ENCODE measurements around the gene GHSR. TPM values are rescaled to one million over a fixed set of nuclear protein-coding genes. Genes with fewer than 3 reads are reported as not detected.
"Not testable (repeated sequence)": the region's sequence is repeated elsewhere in the genome, so short reads cannot be mapped to it uniquely, and the experiment has no call there.

The GHSR gene, protein sequence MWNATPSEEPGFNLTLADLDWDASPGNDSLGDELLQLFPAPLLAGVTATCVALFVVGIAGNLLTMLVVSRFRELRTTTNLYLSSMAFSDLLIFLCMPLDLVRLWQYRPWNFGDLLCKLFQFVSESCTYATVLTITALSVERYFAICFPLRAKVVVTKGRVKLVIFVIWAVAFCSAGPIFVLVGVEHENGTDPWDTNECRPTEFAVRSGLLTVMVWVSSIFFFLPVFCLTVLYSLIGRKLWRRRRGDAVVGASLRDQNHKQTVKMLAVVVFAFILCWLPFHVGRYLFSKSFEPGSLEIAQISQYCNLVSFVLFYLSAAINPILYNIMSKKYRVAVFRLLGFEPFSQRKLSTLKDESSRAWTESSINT
- polyA plus RNA-seq (2013, experiment 1 of 2): not detected
- not detected for polyA plus RNA-seq (2013, experiment 2 of 2)

DNA sequence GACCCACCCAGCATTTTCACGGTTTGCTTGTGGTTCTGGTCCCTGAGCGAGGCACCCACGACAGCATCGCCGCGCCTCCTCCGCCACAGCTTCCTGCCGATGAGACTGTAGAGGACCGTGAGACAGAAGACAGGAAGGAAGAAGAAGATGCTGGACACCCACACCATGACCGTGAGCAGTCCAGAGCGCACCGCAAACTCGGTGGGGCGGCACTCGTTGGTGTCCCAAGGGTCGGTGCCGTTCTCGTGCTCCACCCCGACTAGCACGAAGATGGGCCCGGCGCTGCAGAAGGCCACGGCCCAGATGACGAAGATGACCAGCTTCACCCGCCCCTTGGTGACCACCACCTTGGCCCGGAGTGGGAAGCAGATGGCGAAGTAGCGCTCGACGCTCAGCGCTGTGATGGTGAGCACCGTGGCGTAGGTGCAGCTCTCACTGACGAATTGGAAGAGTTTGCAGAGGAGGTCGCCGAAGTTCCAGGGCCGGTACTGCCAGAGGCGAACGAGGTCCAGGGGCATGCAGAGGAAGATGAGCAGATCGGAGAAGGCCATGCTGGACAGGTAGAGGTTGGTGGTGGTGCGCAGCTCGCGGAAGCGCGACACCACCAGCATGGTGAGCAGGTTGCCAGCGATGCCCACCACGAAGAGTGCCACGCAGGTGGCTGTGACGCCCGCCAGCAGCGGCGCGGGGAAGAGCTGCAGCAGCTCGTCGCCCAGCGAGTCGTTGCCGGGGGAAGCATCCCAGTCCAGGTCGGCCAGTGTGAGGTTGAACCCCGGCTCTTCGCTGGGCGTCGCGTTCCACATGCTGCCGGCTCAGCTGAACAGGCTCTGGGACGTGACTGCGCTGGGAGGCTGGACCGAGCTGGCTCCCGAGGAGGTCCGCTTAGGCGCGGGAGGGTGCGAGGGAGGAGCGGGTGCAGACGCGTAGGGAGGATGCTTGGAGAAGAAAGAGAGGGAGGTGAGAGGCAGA is at the start of gene GHSR:
TSS of gene GHSR (minus strand) at position 846 of the 969 bp plus-strand sequence. CDS start at position 803, 43 bp downstream.
- Histone ChIP-seq H3K4me1 (ENCODE audit: insufficient read depth, low read length) (peaks cover 6% of the 10 kb centered on the region), H3K4me3 (ENCODE audit: low read length) (peak within 1 kb of the TSS; percentile 43), H3K9me3 (ENCODE audit: insufficient read depth, low read depth, low read length) (no peaks in the 10 kb centered on the region), H3K27ac (ENCODE audit: low read depth, low read length) (no peak within 1 kb of the TSS), H3K27me3 (ENCODE audit: insufficient read depth, low read length) (peaks cover 96% of the 10 kb centered on the region), H3K36me3 (ENCODE audit: insufficient read depth, low read length) (no peaks in the 10 kb centered on the region), H3K9ac (ENCODE audit: low read depth, low read length) (no peak within 1 kb of the TSS)
- 59% methylated on average over 76 of the region's 76 CpGs for WGBS

GRCh38 chr3:172490198-172490669 is 42.0 kb upstream of the GHSR start:
- WGBS: 40% methylated on average over 4 of the region's 4 CpGs

DNA sequence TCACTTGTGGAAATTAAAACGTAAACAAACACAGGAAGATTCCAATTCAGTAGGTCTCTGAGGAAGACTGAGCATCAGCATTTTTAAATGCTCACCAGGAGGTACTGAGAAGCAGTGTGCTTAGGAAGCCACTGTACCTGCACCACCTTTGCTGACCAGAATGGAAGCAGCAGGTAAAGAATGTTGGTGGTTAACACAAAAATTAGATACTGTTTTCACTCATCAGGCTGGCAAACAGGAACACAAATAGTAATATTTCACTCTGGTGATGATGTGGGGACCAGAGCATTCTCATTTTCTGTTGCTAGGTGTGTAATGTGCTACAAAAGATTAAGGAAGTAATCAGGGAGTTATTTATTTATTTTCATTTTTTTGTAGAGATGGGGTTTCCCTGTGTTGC is 29.9 kb upstream of the GHSR start:
- Histone ChIP-seq H3K9ac (ENCODE audit: low read depth, low read length) (no peak overlapping the region), H3K4me1 (ENCODE audit: insufficient read depth, low read length) (no peaks in the 10 kb centered on the region), H3K36me3 (ENCODE audit: insufficient read depth, low read length) (no peaks in the 10 kb centered on the region), H3K27me3 (ENCODE audit: insufficient read depth, low read length) (no peaks in the 10 kb centered on the region), H3K4me3 (ENCODE audit: low read length) (no peak overlapping the region), H3K9me3 (ENCODE audit: insufficient read depth, low read depth, low read length) (no peaks in the 10 kb centered on the region), H3K27ac (ENCODE audit: low read depth, low read length) (no peak overlapping the region)
- WGBS: 86% methylated on average over 1 of the region's 1 CpG

More at GRCh38 chr3:172490198-172490669, 42.0 kb upstream of the GHSR start:
- H3K4me1 ChIP-seq (ENCODE audit: insufficient read depth, low read length); H3K27ac ChIP-seq (ENCODE audit: low read depth, low read length); H3K4me3 ChIP-seq (ENCODE audit: low read length); H3K9me3 ChIP-seq (ENCODE audit: insufficient read depth, low read depth, low read length); H3K27me3 ChIP-seq (ENCODE audit: insufficient read depth, low read length); H3K9ac ChIP-seq (ENCODE audit: low read depth, low read length); H3K36me3 ChIP-seq (ENCODE audit: insufficient read depth, low read length): not testable (repeated sequence)

DNA sequence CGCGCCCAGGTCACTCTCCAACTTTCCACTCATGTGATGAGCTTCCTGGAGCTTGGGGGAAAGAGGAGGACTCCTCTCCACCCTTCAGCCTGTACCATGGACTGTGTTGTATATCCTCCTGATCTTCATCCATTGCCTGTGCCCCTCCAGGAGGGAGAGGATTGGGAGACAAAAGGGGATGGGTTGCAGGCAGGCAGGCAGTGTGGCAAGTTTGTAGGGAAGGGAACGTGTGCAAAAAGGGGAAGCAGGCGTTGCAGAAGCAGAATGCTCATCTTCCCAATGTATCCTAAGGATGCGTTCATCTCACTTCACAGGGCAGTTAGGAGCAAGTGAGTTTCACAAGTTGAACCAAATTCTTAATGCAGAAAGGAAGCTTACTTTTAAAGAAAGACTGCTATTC is 28.1 kb upstream of the GHSR start:
- no peaks in the 10 kb centered on the region for H3K36me3 ChIP-seq (ENCODE audit: insufficient read depth, low read length)
- no peak overlapping the region for H3K9ac ChIP-seq (ENCODE audit: low read depth, low read length)
- no peak overlapping the region for H3K27ac ChIP-seq (ENCODE audit: low read depth, low read length)
- H3K27me3 ChIP-seq (ENCODE audit: insufficient read depth, low read length): no peaks in the 10 kb centered on the region
- 85% methylated on average over 3 of the region's 5 CpGs for WGBS
- H3K9me3 ChIP-seq (ENCODE audit: insufficient read depth, low read depth, low read length): no peaks in the 10 kb centered on the region
- H3K4me1 ChIP-seq (ENCODE audit: insufficient read depth, low read length): no peaks in the 10 kb centered on the region
- no peak overlapping the region for H3K4me3 ChIP-seq (ENCODE audit: low read length)

DNA sequence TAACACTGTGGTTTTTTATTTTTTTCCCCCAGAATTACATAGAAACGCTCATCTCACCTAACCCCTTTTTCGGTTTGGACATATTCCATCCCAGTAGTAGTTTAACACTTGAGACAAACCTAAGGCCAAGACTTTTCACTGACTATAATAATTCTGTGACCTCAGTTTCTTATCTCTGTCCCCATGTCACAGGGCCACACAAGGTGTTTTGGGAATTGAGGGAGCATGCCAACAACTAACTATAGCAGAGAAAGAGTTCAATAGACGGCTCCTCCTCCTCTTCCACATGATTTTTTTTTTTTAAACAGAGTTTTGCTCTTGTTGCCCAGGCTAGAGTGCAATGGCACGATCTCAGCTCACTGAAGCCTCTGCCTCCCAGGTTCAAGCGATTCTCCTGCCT is 27.4 kb upstream of the GHSR start:
- H3K9me3 ChIP-seq (ENCODE audit: insufficient read depth, low read depth, low read length): no peaks in the 10 kb centered on the region
- no peak overlapping the region for H3K27ac ChIP-seq (ENCODE audit: low read depth, low read length)
- no peak overlapping the region for H3K4me3 ChIP-seq (ENCODE audit: low read length)
- H3K9ac ChIP-seq (ENCODE audit: low read depth, low read length): no peak overlapping the region
- WGBS: 95% methylated on average over 5 of the region's 5 CpGs
- no peaks in the 10 kb centered on the region for H3K36me3 ChIP-seq (ENCODE audit: insufficient read depth, low read length)
- no peaks in the 10 kb centered on the region for H3K27me3 ChIP-seq (ENCODE audit: insufficient read depth, low read length)
- no peaks in the 10 kb centered on the region for H3K4me1 ChIP-seq (ENCODE audit: insufficient read depth, low read length)

- no peaks in the 10 kb centered on the region; the same call in 1 of the 2 replicates for H3K4me1 ChIP-seq (ENCODE audit: insufficient read depth, low read length)
- H3K36me3 ChIP-seq (ENCODE audit: insufficient read depth, low read length): no peaks in the 10 kb centered on the region
- no peaks in the 10 kb centered on the region for H3K27me3 ChIP-seq (ENCODE audit: insufficient read depth, low read length)
- no peak overlapping the region for H3K27ac ChIP-seq (ENCODE audit: low read depth, low read length)
- no CpG with 5 or more reads among the region's 1 CpG for whole genome bisulfite sequencing
- no peaks in the 10 kb centered on the region for H3K9me3 ChIP-seq (ENCODE audit: insufficient read depth, low read depth, low read length)
- no peak overlapping the region for H3K9ac ChIP-seq (ENCODE audit: low read depth, low read length)
- H3K4me3 ChIP-seq (ENCODE audit: low read length): no peak overlapping the region
Measured at GRCh38 chr3:172471903-172472302, 23.6 kb upstream of the GHSR start.

DNA sequence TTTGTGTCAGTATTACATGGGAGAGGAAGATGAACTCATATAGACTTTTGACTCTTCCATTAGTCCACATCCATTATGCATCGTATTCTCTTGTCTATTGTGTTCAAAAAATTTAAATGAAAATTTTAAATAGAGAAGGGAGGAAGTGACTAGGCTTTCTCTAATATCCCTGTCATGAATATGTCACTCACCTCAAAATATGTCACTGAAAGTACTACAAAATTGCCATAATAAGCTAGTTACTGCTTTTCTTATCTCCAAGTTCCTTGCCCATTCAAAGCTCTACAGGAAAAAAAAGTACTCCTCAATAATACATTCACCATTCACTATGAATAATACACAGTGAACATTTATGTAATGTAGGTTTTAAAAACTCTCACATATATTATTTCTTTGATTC is 22.3 kb upstream of the GHSR start:
- no peak overlapping the region for H3K27ac ChIP-seq (ENCODE audit: low read depth, low read length)
- WGBS: no CpG with 5 or more reads among the region's 1 CpG
- H3K27me3 ChIP-seq (ENCODE audit: insufficient read depth, low read length): no peaks in the 10 kb centered on the region
- no peak overlapping the region for H3K4me3 ChIP-seq (ENCODE audit: low read length)
- no peaks in the 10 kb centered on the region for H3K9me3 ChIP-seq (ENCODE audit: insufficient read depth, low read depth, low read length)
- no peaks in the 10 kb centered on the region for H3K36me3 ChIP-seq (ENCODE audit: insufficient read depth, low read length)
- no peaks in the 10 kb centered on the region; the same call in 1 of the 2 replicates for H3K4me1 ChIP-seq (ENCODE audit: insufficient read depth, low read length)
- no peak overlapping the region for H3K9ac ChIP-seq (ENCODE audit: low read depth, low read length)

GRCh38 chr3:172467170-172467824 is 19.0 kb upstream of the GHSR start:
- 91% methylated on average over 2 of the region's 2 CpGs for WGBS

DNA sequence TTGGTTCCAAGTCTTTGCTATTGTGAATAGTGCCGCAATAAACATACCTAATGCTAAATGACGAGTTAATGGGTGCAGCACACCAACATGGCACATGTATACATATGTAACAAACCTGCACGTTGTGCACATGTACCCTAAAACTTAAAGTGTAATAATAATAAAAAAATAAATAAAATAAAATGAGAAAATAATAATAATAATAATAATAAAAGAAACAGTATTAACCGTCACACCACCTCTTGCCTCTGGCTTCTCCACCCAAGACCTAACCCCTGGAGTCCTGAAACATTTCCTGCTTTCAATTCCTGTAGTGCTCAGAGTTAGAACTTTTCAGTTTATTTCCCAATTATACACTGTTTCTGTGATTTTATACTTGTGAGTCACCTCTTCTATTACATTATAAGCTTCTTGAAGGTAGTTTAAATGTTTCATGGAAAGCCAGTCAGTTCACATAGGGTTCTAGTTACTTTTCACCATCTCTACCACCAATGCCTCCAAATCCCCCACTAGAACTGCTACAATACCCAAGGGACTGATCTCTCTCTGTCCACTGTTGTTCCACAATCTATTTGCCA is 18.4 kb upstream of the GHSR start:
- 92% methylated on average over 1 of the region's 4 CpGs for WGBS
- Histone ChIP-seq H3K27ac (ENCODE audit: low read depth, low read length) (no peak overlapping the region), H3K27me3 (ENCODE audit: insufficient read depth, low read length) (no peaks in the 10 kb centered on the region), H3K9me3 (ENCODE audit: insufficient read depth, low read depth, low read length) (no peaks in the 10 kb centered on the region), H3K36me3 (ENCODE audit: insufficient read depth, low read length) (no peaks in the 10 kb centered on the region), H3K4me1 (ENCODE audit: insufficient read depth, low read length) (no peaks in the 10 kb centered on the region; the same call in 1 of the 2 replicates), H3K9ac (ENCODE audit: low read depth, low read length) (no peak overlapping the region), H3K4me3 (ENCODE audit: low read length) (no peak overlapping the region)

More at GRCh38 chr3:172467170-172467824, 19.0 kb upstream of the GHSR start:
- Histone ChIP-seq H3K9me3 (ENCODE audit: insufficient read depth, low read depth, low read length) (no peaks in the 10 kb centered on the region), H3K36me3 (ENCODE audit: insufficient read depth, low read length) (no peaks in the 10 kb centered on the region), H3K4me3 (ENCODE audit: low read length) (no peak overlapping the region), H3K27ac (ENCODE audit: low read depth, low read length) (no peak overlapping the region), H3K4me1 (ENCODE audit: insufficient read depth, low read length) (no peaks in the 10 kb centered on the region; the same call in 1 of the 2 replicates), H3K27me3 (ENCODE audit: insufficient read depth, low read length) (no peaks in the 10 kb centered on the region), H3K9ac (ENCODE audit: low read depth, low read length) (no peak overlapping the region)

- no peaks in the 10 kb centered on the region for H3K36me3 ChIP-seq (ENCODE audit: insufficient read depth, low read length)
- H3K9ac ChIP-seq (ENCODE audit: low read depth, low read length): no peak overlapping the region
- no peaks in the 10 kb centered on the region for H3K9me3 ChIP-seq (ENCODE audit: insufficient read depth, low read depth, low read length)
- H3K4me3 ChIP-seq (ENCODE audit: low read length): no peak overlapping the region
- no peaks in the 10 kb centered on the region; the same call in 1 of the 2 replicates for H3K4me1 ChIP-seq (ENCODE audit: insufficient read depth, low read length)
- no peak overlapping the region for H3K27ac ChIP-seq (ENCODE audit: low read depth, low read length)
- H3K27me3 ChIP-seq (ENCODE audit: insufficient read depth, low read length): no peaks in the 10 kb centered on the region
Measured at GRCh38 chr3:172465281-172465680, 17.0 kb upstream of the GHSR start.

Data from HUES64 (cell line).